ENCODE measurements around the gene DEXI. TPM values are rescaled to one million over a fixed set of nuclear protein-coding genes. Genes with fewer than 3 reads are reported as not detected.

DEXI gene
- total and polyA plus RNA-seq, 2 of the 13 experiments (the other 11 are each of a cell fraction or from before 2014, with no cell fraction given): 51.5 to 70.4 TPM

- TF ChIP-seq DMTF1 (CRISPR knock-in tag; IDR thresholded peaks at IDR 0.05): 0 out of 2 replicates have a peak, but pooled peaks have one; percentile 51
- TF ChIP-seq ZNF790 (CRISPR knock-in tag; IDR thresholded peaks at IDR 0.05; ENCODE audit: borderline replicate concordance): peak; percentile 83; the same call in 1 of the 2 replicates
- no peak for TF ChIP-seq RBM39 (IDR thresholded peaks at IDR 0.05; ENCODE audit: low read depth, low read length, poor library complexity, severe bottlenecking)
- TF ChIP-seq ZNF816 (CRISPR knock-in tag; IDR thresholded peaks at IDR 0.05; ENCODE audit: borderline replicate concordance): no peak
- TF ChIP-seq ZNF362 (CRISPR knock-in tag; IDR thresholded peaks at IDR 0.05; ENCODE audit: borderline replicate concordance): no peak
- TF ChIP-seq CBX1 (IDR thresholded peaks at IDR 0.05; ENCODE audit: low read depth): no peak
- TF ChIP-seq NR2F1 (CRISPR knock-in tag; IDR thresholded peaks at IDR 0.05): no peak
- peak; percentile 66; the same call in 1 of the 2 replicates for TF ChIP-seq ZNF777 (CRISPR knock-in tag; IDR thresholded peaks at IDR 0.05)
- no peak for TF ChIP-seq POLR2AphosphoS2 (IDR thresholded peaks at IDR 0.05; ENCODE audit: low read depth, low read length)
- no peak for TF ChIP-seq MATR3 (CRISPR knock-in tag; IDR thresholded peaks at IDR 0.05)
- peak; percentile 59; the same call in 1 of the 2 replicates for TF ChIP-seq MYPOP (CRISPR knock-in tag; IDR thresholded peaks at IDR 0.05)
- TF ChIP-seq ZNF776 (CRISPR knock-in tag; IDR thresholded peaks at IDR 0.05): no peak; the same call in 1 of the 2 replicates
- TF ChIP-seq ZNF644 (CRISPR knock-in tag; IDR thresholded peaks at IDR 0.05; ENCODE audit: low read depth): peak; percentile 68; the same call in 1 of the 2 replicates
- TF ChIP-seq ZNF484 (CRISPR knock-in tag; IDR thresholded peaks at IDR 0.05; ENCODE audit: borderline replicate concordance, low read depth): peak; percentile 77; the same call in 1 of the 2 replicates
- peak; percentile 84 for TF ChIP-seq BCL3 (CRISPR knock-in tag; IDR thresholded peaks at IDR 0.05)
Observed at GRCh38 chr16:10895053-10895946, 47.0 kb downstream of the DEXI start (continued).
